SK-N-SH treated with all-trans-retinoic acid at 6 μM for 48 hours (cell line): ENCODE measurements around the gene KASH5.

Experiments
- ATAC-seq: fragments of 200-7000 bp; cut with Tn5 transposase; 3 replicates; pipeline ENCODE4 v1.9.1; 2020; ENCODE audit warnings: mild to moderate bottlenecking, moderate library complexity
- ARNTL ChIP-seq: fragments of 450-650 bp; formaldehyde crosslinking; IDR thresholded peaks from 2 replicates; pipeline ENCODE4 v1.5.0; 2020; ENCODE audit warnings: low read depth, mild to moderate bottlenecking, moderate library complexity, borderline replicate concordance
- BACH2 ChIP-seq: fragments of 250-450 bp; sonication (Bioruptor Pico); IDR thresholded peaks from 2 replicates; pipeline ENCODE4 v1.9.0; 2021; ENCODE audit warnings: mild to moderate bottlenecking, borderline replicate concordance
- CSDC2 ChIP-seq: fragments of 250-450 bp; sonication (Bioruptor Pico); IDR thresholded peaks from 2 replicates; pipeline ENCODE4 v1.5.0; 2020; ENCODE audit warnings: mild to moderate bottlenecking, moderate library complexity
- GLIS3 ChIP-seq: fragments of 250-450 bp; sonication (Bioruptor Pico); IDR thresholded peaks from 2 replicates; pipeline ENCODE4 v1.5.0; 2020; ENCODE audit warnings: mild to moderate bottlenecking, moderate library complexity
- ISL1 ChIP-seq: fragments of 250-450 bp; sonication (Bioruptor Pico); IDR thresholded peaks from 2 replicates; pipeline ENCODE4 v2.1.2; 2022; ENCODE audit warnings: mild to moderate bottlenecking, moderate library complexity
- OSR1 ChIP-seq: fragments of 250-450 bp; sonication (Bioruptor Pico); IDR thresholded peaks from 2 replicates; pipeline ENCODE4 v1.8.0; 2022; ENCODE audit warnings: moderate library complexity, mild to moderate bottlenecking, inconsistent platforms
- PPARA ChIP-seq: fragments of 250-450 bp; sonication (Bioruptor Pico); IDR thresholded peaks from 2 replicates; pipeline ENCODE4 v1.5.0; 2020; ENCODE audit warnings: mild to moderate bottlenecking, borderline replicate concordance
- RARB ChIP-seq: fragments of 250-450 bp; sonication (Bioruptor Pico); IDR thresholded peaks from 2 replicates; pipeline ENCODE4 v1.8.0; 2021; ENCODE audit warnings: mild to moderate bottlenecking, moderate library complexity
- SNAI2 ChIP-seq: fragments of 250-450 bp; sonication (Bioruptor Pico); IDR thresholded peaks from 2 replicates; pipeline ENCODE4 v1.5.0; 2020; ENCODE audit warnings: mild to moderate bottlenecking, moderate library complexity
- TCF4 ChIP-seq: fragments of 250-450 bp; sonication (Bioruptor Pico); IDR thresholded peaks from 2 replicates; pipeline ENCODE4 v1.8.0; 2021; ENCODE audit warnings: mild to moderate bottlenecking, moderate library complexity, borderline replicate concordance
- TOX ChIP-seq: fragments of 250-450 bp; sonication (Bioruptor Pico); IDR thresholded peaks from 2 replicates; pipeline ENCODE4 v1.8.0; 2021; ENCODE audit warnings: mild to moderate bottlenecking, moderate library complexity, borderline replicate concordance
- ZC3H10 ChIP-seq: fragments of 250-450 bp; sonication (Bioruptor Pico); IDR thresholded peaks from 2 replicates; pipeline ENCODE4 v1.5.1; 2021; ENCODE audit warnings: mild to moderate bottlenecking, moderate library complexity
- ZFP3 ChIP-seq: fragments of 250-450 bp; sonication (Bioruptor Pico); IDR thresholded peaks from 2 replicates; pipeline ENCODE4 v1.5.0; 2020; ENCODE audit warnings: mild to moderate bottlenecking, moderate library complexity
- ZFP30 ChIP-seq: fragments of 450-650 bp; formaldehyde crosslinking; IDR thresholded peaks from 2 replicates; pipeline ENCODE4 v1.5.0; 2022; ENCODE audit warnings: mild to moderate bottlenecking, moderate library complexity
- ZNF565 ChIP-seq: fragments of 450-650 bp; formaldehyde crosslinking; conservative IDR thresholded peaks from 2 replicates; pipeline ENCODE4 v1.5.0; 2020; ENCODE audit warnings: low read depth, mild to moderate bottlenecking, moderate library complexity
- ZNF70 ChIP-seq: fragments of 450-650 bp; formaldehyde crosslinking; IDR thresholded peaks from 2 replicates; pipeline ENCODE4 v1.5.0; 2020; ENCODE audit warnings: mild to moderate bottlenecking, moderate library complexity
- ZNF8 ChIP-seq: fragments of 450-650 bp; formaldehyde crosslinking; IDR thresholded peaks from 2 replicates; pipeline ENCODE4 v1.5.0; 2020; ENCODE audit warnings: mild to moderate bottlenecking, moderate library complexity
- TF ChIP-seq, protein P1 (sequence below): fragments of 250-450 bp; sonication (Bioruptor Pico); IDR thresholded peaks from 2 replicates; pipeline ENCODE4 v1.8.0; 2020; ENCODE audit warnings: mild to moderate bottlenecking, moderate library complexity, borderline replicate concordance
- TF ChIP-seq, protein P2 (sequence below): fragments of 250-450 bp; sonication (Bioruptor Pico); IDR thresholded peaks from 2 replicates; pipeline ENCODE4 v1.5.1; 2020; ENCODE audit warnings: low read depth, mild to moderate bottlenecking, moderate library complexity
- TF ChIP-seq, protein P3 (sequence below): fragments of 250-450 bp; sonication (Bioruptor Pico); IDR thresholded peaks from 2 replicates; pipeline ENCODE4 v1.5.1; 2021; ENCODE audit warnings: mild to moderate bottlenecking, moderate library complexity
- TF ChIP-seq, protein P4 (sequence below): fragments of 250-450 bp; sonication (Bioruptor Pico); IDR thresholded peaks from 2 replicates; pipeline ENCODE4 v1.5.0; 2020; ENCODE audit warnings: mild to moderate bottlenecking, moderate library complexity

KASH5 gene

DNA sequence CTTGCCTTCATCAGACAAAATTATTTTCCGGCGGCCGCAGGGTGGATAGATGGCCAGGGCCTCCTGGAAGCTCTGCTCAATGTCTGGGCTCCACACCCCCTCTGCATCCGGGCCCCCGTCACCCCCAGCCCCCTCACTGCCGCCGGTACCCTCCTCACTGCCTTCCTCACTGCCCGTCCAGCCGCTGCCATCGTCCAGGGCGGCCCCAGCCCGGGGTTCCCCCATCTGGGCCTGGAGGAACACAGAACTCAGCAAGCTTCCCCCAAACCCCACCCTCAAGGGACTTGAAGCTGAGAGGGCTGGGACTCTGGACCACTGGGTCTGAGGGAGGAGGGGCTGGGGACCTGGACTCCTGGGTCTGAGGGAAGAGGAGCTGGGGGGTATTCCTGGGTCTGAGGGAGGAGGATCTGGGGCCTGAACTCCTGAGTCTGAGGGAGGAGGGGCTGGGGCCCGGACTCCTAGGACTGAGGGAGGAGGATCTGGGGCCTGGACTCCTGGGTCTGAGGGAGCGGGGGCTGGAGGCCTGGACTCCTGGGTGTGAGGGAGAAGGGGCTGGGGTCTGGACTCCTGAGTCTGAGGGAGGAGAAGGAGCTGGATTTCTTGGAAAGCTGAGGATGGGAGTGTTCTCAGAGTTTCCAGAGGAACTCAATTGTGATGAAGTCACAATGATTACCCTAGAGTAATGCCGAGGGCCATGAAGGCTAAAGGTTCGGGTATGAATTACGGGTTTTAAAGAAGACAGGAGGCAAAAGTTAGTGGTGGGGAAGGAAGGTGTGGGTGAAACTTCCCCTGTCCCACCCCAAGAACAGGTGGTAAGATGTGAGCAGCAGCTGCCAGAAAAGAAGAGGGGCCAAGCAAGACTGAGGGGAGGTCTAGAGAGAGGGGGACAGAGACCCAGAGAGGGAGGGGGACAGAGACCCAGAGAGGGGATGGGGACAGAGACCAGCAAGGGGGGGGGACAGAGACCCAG lies 27.9 kb upstream of the KASH5 start:
- TF ChIP-seq, protein P1, sequence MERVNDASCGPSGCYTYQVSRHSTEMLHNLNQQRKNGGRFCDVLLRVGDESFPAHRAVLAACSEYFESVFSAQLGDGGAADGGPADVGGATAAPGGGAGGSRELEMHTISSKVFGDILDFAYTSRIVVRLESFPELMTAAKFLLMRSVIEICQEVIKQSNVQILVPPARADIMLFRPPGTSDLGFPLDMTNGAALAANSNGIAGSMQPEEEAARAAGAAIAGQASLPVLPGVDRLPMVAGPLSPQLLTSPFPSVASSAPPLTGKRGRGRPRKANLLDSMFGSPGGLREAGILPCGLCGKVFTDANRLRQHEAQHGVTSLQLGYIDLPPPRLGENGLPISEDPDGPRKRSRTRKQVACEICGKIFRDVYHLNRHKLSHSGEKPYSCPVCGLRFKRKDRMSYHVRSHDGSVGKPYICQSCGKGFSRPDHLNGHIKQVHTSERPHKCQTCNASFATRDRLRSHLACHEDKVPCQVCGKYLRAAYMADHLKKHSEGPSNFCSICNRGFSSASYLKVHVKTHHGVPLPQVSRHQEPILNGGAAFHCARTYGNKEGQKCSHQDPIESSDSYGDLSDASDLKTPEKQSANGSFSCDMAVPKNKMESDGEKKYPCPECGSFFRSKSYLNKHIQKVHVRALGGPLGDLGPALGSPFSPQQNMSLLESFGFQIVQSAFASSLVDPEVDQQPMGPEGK (CRISPR knock-in tag), result no peak
- TF ChIP-seq TOX, result no peak
- no peak for TF ChIP-seq OSR1 (CRISPR knock-in tag)
- TF ChIP-seq TCF4 (CRISPR knock-in tag), result no peak
- TF ChIP-seq SNAI2 (CRISPR knock-in tag), result no peak
- TF ChIP-seq, protein P2, sequence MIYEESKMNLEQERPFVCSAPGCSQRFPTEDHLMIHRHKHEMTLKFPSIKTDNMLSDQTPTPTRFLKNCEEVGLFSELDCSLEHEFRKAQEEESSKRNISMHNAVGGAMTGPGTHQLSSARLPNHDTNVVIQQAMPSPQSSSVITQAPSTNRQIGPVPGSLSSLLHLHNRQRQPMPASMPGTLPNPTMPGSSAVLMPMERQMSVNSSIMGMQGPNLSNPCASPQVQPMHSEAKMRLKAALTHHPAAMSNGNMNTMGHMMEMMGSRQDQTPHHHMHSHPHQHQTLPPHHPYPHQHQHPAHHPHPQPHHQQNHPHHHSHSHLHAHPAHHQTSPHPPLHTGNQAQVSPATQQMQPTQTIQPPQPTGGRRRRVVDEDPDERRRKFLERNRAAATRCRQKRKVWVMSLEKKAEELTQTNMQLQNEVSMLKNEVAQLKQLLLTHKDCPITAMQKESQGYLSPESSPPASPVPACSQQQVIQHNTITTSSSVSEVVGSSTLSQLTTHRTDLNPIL (CRISPR knock-in tag), result no peak
- TF ChIP-seq BACH2 (CRISPR knock-in tag), result no peak
- TF ChIP-seq ZNF70 (CRISPR knock-in tag), result no peak
- no peak for TF ChIP-seq ZFP3
- no peak for TF ChIP-seq GLIS3 (CRISPR knock-in tag)
- no peak for TF ChIP-seq ZNF565 (CRISPR knock-in tag)
- TF ChIP-seq, protein P3, sequence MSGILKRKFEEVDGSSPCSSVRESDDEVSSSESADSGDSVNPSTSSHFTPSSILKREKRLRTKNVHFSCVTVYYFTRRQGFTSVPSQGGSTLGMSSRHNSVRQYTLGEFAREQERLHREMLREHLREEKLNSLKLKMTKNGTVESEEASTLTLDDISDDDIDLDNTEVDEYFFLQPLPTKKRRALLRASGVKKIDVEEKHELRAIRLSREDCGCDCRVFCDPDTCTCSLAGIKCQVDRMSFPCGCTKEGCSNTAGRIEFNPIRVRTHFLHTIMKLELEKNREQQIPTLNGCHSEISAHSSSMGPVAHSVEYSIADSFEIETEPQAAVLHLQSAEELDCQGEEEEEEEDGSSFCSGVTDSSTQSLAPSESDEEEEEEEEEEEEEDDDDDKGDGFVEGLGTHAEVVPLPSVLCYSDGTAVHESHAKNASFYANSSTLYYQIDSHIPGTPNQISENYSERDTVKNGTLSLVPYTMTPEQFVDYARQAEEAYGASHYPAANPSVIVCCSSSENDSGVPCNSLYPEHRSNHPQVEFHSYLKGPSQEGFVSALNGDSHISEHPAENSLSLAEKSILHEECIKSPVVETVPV (CRISPR knock-in tag), result no peak
- no peak for TF ChIP-seq ZC3H10 (CRISPR knock-in tag)
- TF ChIP-seq, protein P4, sequence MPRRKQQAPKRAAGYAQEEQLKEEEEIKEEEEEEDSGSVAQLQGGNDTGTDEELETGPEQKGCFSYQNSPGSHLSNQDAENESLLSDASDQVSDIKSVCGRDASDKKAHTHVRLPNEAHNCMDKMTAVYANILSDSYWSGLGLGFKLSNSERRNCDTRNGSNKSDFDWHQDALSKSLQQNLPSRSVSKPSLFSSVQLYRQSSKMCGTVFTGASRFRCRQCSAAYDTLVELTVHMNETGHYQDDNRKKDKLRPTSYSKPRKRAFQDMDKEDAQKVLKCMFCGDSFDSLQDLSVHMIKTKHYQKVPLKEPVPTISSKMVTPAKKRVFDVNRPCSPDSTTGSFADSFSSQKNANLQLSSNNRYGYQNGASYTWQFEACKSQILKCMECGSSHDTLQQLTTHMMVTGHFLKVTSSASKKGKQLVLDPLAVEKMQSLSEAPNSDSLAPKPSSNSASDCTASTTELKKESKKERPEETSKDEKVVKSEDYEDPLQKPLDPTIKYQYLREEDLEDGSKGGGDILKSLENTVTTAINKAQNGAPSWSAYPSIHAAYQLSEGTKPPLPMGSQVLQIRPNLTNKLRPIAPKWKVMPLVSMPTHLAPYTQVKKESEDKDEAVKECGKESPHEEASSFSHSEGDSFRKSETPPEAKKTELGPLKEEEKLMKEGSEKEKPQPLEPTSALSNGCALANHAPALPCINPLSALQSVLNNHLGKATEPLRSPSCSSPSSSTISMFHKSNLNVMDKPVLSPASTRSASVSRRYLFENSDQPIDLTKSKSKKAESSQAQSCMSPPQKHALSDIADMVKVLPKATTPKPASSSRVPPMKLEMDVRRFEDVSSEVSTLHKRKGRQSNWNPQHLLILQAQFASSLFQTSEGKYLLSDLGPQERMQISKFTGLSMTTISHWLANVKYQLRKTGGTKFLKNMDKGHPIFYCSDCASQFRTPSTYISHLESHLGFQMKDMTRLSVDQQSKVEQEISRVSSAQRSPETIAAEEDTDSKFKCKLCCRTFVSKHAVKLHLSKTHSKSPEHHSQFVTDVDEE, result no peak
- TF ChIP-seq, all 23 proteins: peak for 0

DNA sequence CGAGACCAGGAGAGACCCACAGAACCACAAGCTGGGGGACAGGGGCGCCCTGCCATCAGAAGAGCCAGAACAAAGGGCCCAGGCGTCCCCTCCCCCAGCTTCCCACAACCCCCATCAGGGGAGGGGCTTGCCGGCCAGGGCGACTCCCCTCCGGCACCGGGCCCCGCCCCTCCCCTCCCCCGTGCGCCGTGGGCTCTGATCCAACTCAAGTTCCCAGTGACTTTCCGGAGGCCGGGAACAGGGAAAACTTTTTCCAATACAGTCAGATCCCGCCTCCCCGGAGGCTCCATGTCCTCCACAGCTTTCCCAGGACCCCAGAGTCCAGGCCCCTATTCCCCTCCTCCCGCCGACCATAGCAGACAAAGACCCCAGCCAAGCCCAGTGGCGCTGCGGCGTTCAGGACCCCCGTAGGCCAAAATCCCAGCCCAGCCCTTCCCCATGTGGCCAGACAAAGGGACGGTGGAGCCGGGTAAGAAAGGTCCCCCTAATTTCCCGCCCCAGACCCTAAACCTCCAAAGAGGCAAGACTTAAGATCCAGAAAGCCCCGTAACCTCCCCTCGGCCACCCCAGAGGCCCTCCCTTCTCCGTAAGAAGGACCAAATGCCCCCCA lies 26.5 kb upstream of the KASH5 start:
- ATAC-seq, result peak; percentile 19
- TF ChIP-seq ZC3H10 (CRISPR knock-in tag), result peak; percentile 4; the same call in 1 of the 2 replicates
- TF ChIP-seq RARB, result no peak
- no peak for TF ChIP-seq PPARA (CRISPR knock-in tag)
- TF ChIP-seq, all 23 proteins: peak for 1

More for the DNA sequence above, 27.9 kb upstream of the KASH5 start:
- no peak for ATAC-seq

DNA sequence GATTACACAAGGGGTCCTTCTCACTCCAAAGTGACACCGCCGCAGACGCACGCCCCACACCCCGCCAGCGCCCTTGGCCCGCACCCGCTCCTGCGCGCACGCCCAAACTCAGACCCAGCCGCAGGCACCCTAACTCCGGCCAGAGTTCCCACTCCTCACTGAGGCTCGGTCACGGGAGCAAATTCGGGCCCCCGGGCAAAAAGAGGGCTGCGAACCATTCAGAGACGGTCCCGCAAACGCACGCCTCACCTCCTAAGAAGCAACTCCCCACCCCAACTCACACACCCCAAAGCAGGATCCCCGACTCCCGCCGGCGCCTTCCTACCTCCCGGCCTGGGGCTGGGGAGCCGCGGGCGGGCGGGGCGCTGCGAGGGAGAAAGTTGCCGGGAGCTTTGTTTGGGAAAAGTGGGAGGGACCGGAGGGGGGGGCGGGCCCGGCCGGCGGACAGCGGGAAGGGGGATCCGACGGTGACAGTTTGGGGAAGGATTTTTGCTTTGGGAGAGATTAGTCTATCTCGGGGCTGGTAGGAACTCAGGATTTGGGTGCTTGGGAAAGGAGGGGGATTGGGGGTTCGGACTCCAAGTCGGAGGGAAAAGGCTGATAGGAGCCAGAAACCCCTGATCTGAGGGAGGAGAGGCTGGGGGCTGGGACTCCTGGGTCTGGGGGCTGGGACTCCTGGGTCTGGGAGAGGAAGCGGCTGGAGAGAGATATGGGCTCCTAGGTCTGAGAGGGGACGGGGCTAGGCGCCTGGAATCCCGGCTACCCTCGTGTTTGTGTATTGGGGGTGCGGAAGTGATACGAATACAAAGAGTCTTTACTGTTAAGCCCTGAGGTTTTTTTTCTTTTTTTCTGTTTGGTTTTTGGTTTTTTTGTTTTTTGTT lies 25.8 kb upstream of the KASH5 start, which contains the start of gene TEAD2:
Gene TEAD2, minus strand, starts transcription at position 369 of the 881 bp plus-strand sequence. CDS start 2,341 bp downstream, outside the sequence.
- ATAC-seq, result peak; percentile 61
- TF ChIP-seq PPARA (CRISPR knock-in tag) (no peak), GLIS3 (CRISPR knock-in tag) (no peak), ZFP3 (no peak), RARB (no peak), BACH2 (CRISPR knock-in tag) (no peak), ZFP30 (CRISPR knock-in tag) (no peak), TCF4 (CRISPR knock-in tag) (no peak), ZNF565 (CRISPR knock-in tag) (no peak), OSR1 (CRISPR knock-in tag) (no peak), ARNTL (CRISPR knock-in tag) (no peak), ZNF8 (CRISPR knock-in tag) (no peak), ZC3H10 (CRISPR knock-in tag) (no peak), ISL1 (CRISPR knock-in tag) (no peak), CSDC2 (CRISPR knock-in tag) (no peak), ZNF70 (CRISPR knock-in tag) (no peak), TOX (no peak)
- TF ChIP-seq, protein P4, result no peak
- TF ChIP-seq, protein P3 (CRISPR knock-in tag), result no peak
- TF ChIP-seq, all 23 proteins: peak for 0
